ENCODE data around the gene PLA2G2C. TPM values are rescaled to one million over a fixed set of nuclear protein-coding genes. Genes with fewer than 3 reads are reported as not detected.

The PLA2G2C gene
- total RNA-seq, 2 experiments from 2014 or later: 0.29 to 0.59 TPM

DNA sequence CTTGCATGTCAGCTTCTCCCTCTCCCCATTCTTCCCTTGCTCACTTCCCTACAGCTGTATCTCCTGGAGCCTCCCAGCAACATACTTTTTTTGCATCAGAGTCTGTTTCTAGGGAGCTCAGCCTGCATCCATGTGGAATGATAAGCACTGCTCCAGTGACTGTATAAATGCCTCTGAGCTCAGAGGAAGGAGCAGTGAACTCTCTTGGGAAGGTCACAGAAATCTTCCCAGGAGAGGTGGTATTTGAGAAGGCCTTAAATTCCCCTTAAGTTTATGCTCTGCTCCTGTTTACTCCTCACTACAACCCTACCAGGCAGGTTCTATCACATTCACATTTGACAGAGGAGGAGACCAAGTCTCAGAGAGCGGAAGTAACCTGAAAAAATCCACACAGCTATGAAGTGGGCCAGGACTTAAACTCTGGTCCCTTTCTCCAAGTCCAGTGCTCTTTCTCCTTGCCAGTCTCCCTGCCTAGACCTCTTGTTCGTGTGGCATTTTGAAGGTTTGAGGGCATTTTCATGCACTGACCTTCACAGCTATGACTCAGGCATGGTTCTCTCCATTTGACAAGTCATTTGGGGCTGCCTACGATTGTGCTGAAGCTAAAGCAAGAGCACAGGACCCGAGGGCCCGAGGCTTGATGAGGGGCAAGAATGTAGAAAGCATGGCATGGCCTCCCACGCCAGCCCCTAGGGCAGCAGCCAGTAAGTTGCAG lies 6.0 kb downstream of the PLA2G2C start:
- H3K4me1 Mint-ChIP-seq (ENCODE audit: low read depth): peaks cover 16% of the 10 kb centered on the region
- peaks cover 10% of the 10 kb centered on the region for H3K9me3 Mint-ChIP-seq
- TF ChIP-seq, protein P1, sequence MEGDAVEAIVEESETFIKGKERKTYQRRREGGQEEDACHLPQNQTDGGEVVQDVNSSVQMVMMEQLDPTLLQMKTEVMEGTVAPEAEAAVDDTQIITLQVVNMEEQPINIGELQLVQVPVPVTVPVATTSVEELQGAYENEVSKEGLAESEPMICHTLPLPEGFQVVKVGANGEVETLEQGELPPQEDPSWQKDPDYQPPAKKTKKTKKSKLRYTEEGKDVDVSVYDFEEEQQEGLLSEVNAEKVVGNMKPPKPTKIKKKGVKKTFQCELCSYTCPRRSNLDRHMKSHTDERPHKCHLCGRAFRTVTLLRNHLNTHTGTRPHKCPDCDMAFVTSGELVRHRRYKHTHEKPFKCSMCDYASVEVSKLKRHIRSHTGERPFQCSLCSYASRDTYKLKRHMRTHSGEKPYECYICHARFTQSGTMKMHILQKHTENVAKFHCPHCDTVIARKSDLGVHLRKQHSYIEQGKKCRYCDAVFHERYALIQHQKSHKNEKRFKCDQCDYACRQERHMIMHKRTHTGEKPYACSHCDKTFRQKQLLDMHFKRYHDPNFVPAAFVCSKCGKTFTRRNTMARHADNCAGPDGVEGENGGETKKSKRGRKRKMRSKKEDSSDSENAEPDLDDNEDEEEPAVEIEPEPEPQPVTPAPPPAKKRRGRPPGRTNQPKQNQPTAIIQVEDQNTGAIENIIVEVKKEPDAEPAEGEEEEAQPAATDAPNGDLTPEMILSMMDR (IDR thresholded peaks at IDR 0.05): no peak
- CTCF ChIA-PET: interaction anchor here (0.9 to 3.0 kb wide), 7 partner anchors 13 to 262 kb away, joined by 3 to 20 read pairs (median 4); no protein-coding TSS in a partner anchor
- ATAC-seq (no peak), DNase-seq (no peak)
- peaks cover 4% of the 10 kb centered on the region for H3K36me3 Mint-ChIP-seq (ENCODE audit: low read depth)
- peaks cover 2% of the 10 kb centered on the region for H3K27me3 Mint-ChIP-seq
- POLR2A ChIA-PET: interaction anchor here (1.2 kb wide), 1 partner anchor 9 kb away, joined by 4 read pairs; no protein-coding TSS in a partner anchor
- no peak overlapping the region for H3K4me3 Mint-ChIP-seq
- no peak overlapping the region for H3K27ac Mint-ChIP-seq
- intact Hi-C loops (cut with micrococcal nuclease): no loop called here

- Mint-ChIP-seq H3K27me3 (peaks cover 2% of the 10 kb centered on the region), H3K4me1 (ENCODE audit: low read depth) (peaks cover 18% of the 10 kb centered on the region), H3K4me3 (no peak overlapping the region), H3K27ac (no peak overlapping the region), H3K9me3 (peaks cover 10% of the 10 kb centered on the region), H3K36me3 (ENCODE audit: low read depth) (peaks cover 4% of the 10 kb centered on the region)
- POLR2A ChIA-PET: interaction anchor here (0.8 kb wide), 1 partner anchor 8 kb away, joined by 3 read pairs; no protein-coding TSS in a partner anchor
- TF ChIP-seq, protein P1 (IDR thresholded peaks at IDR 0.05): no peak
- CTCF ChIA-PET: interaction anchor here (0.7 to 3.0 kb wide), 9 partner anchors 8 to 261 kb away, joined by 3 to 20 read pairs (median 4); no protein-coding TSS in a partner anchor
- intact Hi-C loops (cut with micrococcal nuclease): no loop called here
- ATAC-seq: no peak
- no peak for DNase-seq
These were observed 6.8 kb downstream of the PLA2G2C start for GRCh38 chr1:20179371-20180128.

DNA sequence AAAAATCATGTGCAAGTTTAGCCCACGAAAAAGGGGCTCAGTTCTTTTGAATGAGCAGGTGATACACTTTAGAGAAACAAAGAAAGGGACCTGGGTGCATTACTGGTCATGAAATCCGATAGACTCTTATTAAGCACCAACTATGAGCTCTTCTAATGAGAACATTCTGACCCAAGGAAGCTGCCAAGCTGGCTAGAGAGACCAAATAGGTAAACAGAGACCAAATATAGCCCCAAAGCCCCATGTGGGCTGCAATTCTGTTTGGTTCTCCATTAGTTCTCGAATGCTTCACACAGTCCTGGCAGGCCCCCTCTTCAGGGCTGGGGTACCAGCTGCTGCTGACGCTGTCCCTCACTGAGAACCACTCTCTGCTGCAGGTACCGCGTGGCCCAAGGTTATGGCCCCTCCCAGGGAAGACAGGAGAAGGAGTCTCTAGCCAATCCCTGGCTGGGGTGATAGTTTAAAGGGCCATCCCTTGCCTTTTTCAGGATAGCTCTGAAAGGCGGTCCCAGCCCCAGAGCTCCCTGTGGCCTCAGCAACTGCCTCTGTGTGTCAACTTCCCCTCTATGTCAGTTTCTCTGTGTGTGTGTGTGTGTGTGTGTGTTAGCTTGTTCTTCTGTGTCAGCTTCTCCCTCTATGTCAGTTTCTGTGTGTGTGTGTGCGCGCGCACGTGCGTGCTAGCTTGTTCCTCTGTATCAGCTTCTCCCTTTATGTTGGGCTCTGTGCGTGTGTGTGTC lies 7.5 kb downstream of the PLA2G2C start:
- peaks cover 2% of the 10 kb centered on the region for H3K36me3 Mint-ChIP-seq (ENCODE audit: low read depth)
- no peak for ATAC-seq
- H3K4me1 Mint-ChIP-seq (ENCODE audit: low read depth): peaks cover 17% of the 10 kb centered on the region
- peaks cover 2% of the 10 kb centered on the region for H3K27me3 Mint-ChIP-seq
- POLR2A ChIA-PET: interaction anchor here (0.8 kb wide), 1 partner anchor 9 kb away, joined by 3 read pairs; no protein-coding TSS in a partner anchor
- intact Hi-C loops (cut with micrococcal nuclease): no loop called here
- H3K4me3 Mint-ChIP-seq: no peak overlapping the region
- TF ChIP-seq, protein P1 (IDR thresholded peaks at IDR 0.05): no peak
- H3K27ac Mint-ChIP-seq: no peak overlapping the region
- CTCF ChIA-PET: interaction anchor here (1.1 to 3.0 kb wide), 7 partner anchors 9 to 315 kb away, joined by 3 to 20 read pairs (median 6); no protein-coding TSS in a partner anchor
- H3K9me3 Mint-ChIP-seq: peaks cover 10% of the 10 kb centered on the region
- no peak for DNase-seq

- POLR2A ChIA-PET: interaction anchor here (1.2 kb wide), 1 partner anchor 9 kb away, joined by 3 read pairs; no protein-coding TSS in a partner anchor
- Mint-ChIP-seq H3K9me3 (peaks cover 10% of the 10 kb centered on the region), H3K4me3 (peak overlapping the region; percentile 34), H3K27ac (peak overlapping the region; percentile 71), H3K27me3 (peaks cover 2% of the 10 kb centered on the region), H3K4me1 (ENCODE audit: low read depth) (peaks cover 26% of the 10 kb centered on the region), H3K36me3 (ENCODE audit: low read depth) (peaks cover 2% of the 10 kb centered on the region)
- DNase-seq (peak; percentile 29), ATAC-seq (peak; percentile 48)
- TF ChIP-seq, protein P1 (IDR thresholded peaks at IDR 0.05): no peak
- intact Hi-C loops (cut with micrococcal nuclease): no loop called here
- CTCF ChIA-PET: no interaction called here
These were observed 11.2 kb downstream of the PLA2G2C start for GRCh38 chr1:20174937-20175666.
